ENCODE results near the gene PDE6C.
"Not testable (repeated sequence)": the region's sequence is repeated elsewhere in the genome, so short reads cannot be mapped to it uniquely, and the experiment has no call there.

Gene PDE6C

DNA sequence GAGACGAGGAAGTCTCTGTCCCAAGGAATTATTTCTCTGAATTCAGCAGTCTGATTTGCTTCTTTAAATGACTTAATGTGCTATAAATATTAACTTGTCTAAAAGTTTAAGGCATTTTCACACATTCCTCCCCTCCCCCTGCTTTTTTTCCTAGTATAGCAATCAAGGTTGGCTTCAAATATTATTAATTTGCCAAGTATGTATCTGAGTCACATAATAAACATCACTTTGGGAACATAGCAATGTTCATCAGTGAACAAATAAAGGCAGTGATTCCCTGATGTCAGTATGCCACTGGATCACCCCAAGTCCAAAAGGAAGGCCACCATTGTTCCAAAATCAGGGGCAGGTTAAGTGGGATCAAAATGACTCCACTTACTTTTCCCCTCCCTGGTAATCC lies 40.5 kb downstream of the PDE6C start:
- peak; percentile 56 for DNase-seq

DNA sequence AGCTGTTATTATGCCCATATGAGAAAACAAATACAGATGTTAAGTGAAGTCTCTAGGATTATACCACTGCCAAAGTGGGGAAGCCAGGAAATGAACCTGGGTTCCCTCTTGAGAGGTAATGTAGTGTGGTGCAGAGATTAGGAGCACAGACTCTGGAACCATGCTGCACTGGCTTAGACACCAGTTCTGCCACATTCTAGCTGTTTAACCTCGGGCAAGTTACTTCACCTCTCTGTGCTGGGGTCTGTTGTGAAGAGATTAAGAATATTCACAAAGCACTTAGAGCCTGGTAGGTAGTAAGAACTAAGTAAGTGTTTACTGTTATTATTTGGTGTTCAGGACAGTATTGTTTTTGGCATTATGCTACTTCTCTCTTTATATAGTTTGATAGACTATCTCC lies 41.9 kb downstream of the PDE6C start:
- no peak for DNase-seq

DNA sequence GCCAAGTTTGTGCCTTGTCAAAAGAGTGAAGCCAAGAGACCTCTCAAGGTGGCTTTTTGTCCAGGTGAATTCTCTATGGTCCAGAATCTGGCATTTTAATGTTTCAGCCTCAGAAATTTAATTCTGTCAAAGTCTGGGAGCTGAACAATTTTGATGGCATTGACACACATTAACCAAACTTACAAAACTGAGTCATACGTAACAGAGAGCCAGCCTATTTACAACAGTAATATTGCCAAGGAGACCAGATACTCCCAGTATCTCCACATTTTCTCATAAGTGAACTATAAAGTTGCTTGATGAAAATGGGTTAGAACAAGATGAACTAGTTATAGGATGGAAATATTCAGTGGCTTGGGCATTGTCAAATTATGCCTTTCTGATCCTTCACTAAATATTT lies 43.8 kb downstream of the PDE6C start:
- DNase-seq: peak; percentile 28

DNA sequence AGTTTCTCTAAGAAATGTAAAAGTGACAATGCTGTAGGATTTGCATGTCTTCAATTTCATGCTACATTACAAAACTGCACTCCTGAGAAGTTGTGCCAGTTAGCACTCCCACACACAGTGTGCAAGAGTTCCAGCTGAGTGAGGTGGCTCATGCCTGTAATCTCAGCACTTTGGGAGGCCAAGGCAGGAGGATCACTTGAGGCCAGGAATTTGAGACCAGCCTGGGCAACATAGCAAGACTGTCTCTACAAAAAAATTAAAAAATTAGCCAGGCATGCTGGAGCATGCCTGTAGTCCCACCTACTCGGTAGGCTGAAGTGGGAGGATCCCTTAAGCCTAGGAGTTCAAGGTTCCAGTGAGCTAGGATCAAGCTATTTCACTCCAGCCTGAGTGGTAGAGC lies 45.4 kb downstream of the PDE6C start:
- no peak for DNase-seq

DNA sequence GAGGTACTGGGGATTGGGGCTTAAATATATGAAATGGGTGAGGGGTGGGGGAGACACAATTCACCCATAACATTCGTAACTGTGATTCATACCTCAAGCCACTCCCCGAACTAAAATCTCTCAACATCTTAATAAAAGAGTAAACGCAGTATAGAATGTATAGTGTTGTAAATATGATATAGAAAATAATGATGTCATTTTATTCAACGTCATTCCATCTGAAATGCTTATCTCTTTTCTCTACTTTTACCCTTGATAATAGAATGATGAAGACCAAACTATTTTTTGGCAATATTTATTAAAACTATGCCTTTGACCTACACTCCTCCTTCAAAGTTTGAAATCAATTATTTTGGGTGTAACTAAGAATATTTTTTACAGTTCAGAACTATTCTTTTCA lies 53.7 kb downstream of the PDE6C start:
- no peak for DNase-seq

DNA sequence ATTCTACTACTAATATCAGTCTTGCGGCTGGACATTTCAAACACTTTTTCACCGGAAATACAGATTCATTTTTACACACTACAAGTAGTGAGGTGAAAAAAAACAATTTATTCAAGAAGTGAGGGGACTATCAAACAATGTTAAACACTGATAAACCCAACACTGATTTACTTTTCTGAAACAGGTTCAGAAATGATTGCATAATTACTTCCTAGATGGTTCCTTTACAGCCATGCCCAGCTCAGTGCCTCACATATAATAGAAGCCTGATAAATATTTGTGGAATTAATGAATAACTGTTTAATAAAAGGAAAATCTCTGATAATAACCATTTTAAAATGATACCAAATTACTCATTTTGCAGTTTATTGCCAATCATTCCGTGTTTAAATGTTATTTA lies 55.5 kb downstream of the PDE6C start:
- no peak for DNase-seq

DNA sequence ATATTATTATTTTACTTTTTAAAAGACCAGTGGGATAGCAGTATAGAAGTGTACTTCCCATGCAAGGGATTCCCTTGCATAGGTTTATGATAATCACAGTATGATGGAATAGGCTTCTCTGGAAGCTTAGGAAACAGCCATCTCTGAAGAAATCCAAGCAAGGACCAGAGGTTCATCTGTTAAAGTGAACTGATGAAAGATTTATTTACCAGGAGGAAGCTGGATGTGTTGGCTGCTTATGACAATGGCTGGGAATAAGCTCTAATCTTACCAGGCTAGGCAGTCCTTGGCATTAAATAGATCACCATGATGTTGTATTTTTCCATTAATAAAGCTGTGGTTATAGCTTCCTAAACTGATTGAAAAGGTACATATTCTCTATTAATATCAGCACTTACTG lies 58.0 kb downstream of the PDE6C start:
- DNase-seq: no peak

DNA sequence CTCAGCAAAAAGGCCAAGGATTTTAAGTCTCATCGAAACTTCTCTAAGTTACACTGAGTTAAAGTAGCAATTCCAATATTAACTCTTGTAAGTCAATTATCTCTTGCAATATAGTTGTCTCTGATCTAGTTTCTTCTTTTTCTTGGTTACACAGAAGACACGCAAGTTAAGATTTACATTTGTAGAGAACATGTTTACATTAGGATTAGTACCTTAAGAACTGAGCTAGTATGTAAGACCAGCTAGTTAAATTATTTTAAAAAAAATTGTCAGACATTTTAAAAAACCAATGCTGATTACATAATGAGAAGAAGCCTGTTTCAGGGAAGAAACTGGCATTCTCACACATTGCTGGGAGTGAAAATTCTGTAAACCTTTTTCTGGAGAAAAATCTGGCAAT lies 58.7 kb downstream of the PDE6C start:
- no peak for DNase-seq

DNA sequence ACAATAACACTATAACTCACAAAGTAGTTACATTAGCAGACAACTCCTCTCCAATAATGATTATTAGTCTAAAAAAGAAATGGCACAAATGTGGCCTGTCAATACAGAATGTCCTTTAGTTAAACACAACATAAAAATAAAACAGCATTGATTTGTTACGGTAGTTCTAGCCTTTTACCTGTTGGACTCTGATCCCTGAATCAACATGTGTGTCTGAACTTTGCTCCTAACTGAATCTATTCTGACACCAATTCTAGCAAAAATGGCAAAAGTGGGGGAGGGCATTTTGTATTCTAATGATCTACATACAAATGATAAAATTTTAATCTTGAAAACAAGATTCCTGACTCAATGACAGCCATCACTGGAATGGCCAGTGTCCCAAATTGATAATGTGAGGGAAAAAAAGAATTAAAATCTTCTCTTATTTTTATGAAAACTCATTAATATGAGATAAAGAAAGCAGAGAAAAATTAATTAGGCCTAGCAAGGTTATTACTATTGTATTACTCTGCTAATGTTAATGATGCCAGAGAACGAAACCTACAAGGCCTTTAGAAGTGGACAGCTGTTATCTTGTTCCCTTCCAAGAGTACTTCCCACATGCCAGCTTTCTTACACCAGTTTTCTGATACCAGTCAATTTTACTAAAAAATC lies 59.8 kb downstream of the PDE6C start:
- no peak for DNase-seq

DNA sequence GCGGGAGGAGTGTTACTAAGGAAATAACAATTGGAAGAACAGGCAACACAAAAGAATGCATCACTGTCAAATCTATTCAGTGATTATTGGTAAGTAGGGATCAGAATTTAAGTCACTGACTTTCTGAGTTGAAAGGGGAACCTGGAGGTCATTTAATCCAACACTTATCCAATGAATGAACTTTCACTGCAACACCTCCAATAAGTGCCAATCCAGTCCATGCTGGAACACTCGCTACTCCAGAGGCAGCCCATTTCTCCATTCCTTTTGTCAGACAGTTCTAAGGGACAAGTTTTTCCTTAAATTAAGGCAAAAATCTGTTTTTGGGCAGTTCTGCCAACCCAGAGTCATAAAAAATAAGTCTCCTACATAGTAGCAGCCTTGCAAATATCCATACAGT lies 60.6 kb downstream of the PDE6C start:
- DNase-seq: no peak

DNA sequence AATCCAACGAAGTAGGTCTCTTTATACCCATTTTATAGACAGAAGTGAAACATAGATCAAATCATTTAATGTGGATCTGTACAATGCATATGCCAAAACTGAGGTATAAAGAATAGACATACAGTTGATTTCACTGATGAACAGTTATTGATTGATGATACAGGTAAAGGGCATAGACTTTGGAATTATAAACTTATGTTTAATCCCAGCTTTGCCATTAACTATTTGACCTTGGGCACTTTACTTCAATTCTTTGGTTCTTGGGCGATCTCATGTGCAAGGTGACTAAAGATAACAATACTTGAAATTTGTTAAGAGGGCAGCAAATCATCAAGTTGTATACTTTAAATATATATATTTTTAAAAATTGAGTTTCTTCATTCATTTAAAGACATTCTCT lies 61.5 kb downstream of the PDE6C start:
- DNase-seq: no peak

DNA sequence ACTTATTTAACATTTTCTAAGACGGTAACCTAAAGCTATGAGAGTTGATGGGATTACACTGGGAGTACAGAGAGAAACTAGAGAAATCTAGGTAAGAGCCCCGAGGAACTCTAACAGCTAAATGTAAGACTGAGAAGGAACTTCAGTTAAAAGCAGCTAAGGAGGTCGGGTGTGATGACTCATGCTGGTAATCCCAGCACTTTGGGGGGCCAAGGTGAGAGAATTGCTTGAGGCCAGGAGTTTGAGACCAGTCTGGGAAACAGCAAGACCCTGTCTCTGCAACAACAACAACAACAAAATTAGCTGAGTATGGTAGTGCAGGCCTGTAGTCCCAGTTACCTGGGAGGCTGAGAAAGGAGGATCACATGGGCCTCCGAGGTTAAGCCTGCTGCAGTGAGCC lies 66.0 kb downstream of the PDE6C start:
- DNase-seq: no peak

DNA sequence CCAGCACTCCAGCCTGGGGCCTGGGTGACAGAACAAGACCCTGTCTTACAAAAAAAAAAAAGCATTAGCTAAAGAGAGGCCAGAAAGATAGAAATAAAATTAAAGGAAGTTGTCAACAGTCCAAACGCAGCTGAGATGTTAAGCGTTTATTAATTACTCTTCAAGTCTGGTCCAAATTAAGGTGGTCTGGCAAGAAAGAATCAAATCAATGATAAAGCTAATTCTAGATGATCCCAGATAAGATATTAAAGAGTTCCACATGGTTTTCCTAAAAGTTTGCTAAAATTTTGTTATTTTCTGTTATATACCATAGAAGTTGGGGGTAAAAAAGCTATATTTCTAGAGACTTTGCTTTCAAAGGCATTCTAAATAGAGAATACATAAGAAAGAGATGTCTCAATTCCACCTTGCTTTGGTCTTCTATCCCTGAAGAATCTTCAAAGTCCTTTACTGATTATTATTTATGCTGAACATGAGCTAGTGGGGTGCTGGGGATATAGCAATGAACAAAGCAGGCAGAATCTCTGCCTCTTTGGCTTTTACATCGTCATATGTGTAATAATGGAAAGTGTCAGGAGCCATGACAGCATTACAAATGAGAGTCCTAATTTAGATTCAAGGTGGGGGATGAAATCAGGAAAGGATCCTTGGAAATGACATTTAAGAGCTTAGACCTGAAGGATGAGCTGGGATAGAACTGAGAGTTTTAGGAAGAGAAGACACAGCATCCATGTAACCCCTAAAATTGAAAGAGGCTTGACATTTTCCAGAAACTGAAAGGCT lies 66.7 kb downstream of the PDE6C start:
- DNase-seq: no peak

DNA sequence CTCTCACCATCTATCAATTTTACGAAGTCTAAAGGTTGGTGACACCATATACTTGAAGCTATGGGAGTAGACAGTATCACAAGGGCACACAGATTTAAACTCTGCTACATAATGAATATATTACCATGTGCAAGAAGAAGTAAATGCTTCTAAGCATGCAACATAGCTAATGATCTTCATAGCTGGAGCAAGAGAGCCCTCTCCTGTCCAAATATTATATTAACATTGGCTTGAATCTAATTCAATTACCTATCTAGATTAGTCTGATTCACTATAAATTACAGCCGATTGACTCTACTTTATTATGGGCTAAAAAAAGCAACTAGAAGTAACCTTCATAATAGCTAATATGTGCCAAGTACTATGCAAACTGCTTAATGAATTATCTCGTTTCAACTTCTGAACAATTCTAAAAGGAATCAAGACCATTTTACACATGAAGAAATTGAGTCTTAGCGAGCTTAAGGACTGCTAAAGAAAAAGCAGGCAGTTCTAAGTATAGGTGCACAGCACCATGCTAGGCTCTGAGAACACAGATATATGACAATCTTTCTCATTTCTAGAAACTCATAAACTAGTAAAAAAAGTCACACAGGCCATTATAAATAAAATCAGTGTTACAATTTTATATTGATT lies 68.2 kb downstream of the PDE6C start:
- peak; percentile 36 for DNase-seq

DNA sequence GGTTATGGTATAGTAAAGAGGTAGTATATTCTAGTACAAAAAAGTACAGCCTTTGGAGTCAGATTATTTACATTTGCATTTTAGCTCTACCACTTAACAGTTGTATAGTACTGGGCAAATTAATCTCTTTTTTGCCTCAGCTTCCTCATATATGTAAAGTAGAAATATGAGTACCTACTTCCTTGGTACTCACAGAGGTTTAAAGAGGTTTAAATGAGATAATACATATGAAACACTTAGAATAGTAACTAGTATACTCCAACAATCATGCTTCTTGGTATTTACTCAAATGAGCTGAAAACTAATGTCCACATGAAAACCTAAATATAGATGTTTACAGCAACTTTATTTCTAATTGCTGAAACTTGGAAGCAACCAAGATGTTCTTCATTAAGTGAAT lies 75.4 kb downstream of the PDE6C start:
- DNase-seq: no peak

DNA sequence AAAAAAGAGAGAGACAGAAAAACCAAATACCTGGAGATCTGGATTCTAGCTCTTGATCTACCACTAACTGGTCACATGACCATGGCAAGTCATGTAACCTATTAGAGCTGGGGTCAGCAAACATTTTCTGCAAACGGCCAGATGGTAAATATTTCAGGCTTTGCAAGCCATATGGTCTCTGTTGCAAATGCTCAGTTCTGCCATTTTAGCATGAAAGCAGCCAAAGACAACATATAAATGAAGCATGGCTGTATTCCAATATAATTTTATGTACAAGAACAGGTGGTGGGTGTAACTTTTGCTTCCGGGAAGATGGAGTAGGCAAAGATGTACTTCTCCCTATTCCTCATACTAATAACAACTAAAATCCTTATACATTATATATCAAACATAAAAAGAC lies 83.4 kb downstream of the PDE6C start:
- DNase-seq: no peak

DNA sequence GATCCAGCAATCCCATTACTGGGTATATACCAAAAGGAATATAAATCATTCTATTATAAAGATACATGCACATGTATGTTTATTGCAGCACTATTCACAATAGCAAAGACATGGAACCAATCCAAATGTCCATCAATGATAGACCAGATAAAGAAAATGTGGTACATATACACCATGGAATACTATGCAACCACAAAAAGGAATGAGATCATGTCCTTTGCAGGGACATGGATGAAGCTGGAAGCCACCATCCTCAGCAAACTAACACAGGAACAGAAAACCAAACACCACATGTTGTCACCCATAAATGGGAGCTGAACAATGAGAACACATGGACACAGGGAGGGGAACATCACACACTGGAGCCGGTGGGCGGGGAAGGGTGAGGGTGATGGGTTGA lies 84.2 kb downstream of the PDE6C start:
- DNase-seq: not testable (repeated sequence)

DNA sequence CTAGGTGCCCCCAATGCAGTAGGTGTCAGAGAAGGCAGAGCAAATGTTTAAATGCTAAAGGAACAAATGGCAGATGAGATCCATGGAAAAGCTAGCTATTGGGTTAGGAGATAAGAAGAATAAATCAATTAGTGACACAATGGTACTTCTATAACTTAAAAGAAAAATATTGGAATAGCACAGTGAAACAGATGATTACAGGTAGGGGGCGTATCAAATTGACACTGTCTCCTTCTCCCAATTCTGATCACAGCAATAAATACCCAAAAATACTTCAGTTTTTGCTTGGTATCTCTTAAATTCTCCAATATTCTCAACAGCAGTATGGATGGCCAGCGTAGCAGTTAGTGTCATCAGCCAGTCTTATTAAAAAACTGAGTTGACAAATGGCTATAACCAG lies 84.9 kb downstream of the PDE6C start:
- no peak for DNase-seq

DNA sequence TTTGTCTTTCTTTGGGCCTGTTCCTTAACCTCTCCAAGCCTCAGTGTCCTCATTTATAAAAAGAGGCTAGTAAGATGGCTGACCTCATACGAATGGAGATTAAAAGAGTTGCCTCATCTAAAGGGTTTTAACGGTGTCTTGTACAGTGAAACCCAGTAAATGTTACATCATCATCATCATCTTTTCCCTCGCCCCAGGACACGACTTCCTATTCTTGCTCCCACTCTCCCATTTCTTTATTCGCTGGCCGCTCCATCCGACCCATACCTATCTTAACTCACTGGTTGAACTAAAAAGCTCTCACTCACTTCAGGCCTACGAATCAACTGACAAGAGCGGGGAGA lies 89.5 kb downstream of the PDE6C start:
- DNase-seq: peak; percentile 15

DNA sequence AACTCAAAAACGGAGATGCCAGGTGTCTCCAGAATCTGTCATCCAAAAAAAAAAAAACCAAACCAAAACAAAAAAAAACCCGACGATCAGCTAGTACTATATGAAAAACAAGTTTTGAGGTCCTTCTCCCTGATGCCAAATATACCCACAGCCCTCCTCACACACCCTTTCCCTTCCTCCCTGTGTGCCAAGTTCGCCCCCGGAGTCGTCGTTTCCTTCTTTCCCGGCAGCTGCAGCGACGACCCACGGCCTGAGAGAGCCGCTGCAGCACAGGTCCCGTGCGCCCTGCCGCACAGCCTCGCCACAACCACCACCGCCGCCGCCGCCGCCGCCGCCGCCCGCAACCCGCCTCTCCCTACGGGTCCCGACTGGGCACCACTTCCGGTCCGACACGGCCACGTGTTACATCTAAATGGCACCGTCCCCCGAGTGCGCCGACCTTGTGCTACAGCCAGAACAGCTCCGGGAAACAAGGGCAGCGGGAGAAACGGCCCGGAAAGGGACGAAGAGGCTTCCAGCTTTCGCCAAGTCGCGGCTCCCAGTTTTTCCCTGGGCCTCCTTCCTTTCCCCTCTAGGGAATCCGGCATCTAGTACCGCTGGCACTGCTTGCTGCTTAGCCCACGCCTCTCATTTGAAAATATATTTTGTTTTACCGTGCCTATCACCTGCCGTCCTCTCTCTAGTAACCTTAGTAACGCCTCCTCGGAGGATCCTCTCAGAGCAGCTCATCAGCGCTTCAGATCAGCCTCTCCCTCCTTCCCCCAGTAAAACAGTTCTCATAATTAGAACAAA lies 90.1 kb downstream of the PDE6C start, which contains the start of gene FRA10AC1:
Gene FRA10AC1 (minus strand): TSS at position 383 of the 792 bp plus-strand sequence. CDS start 2,486 bp downstream, outside the sequence.
- DNase-seq: peak; percentile 74

DNA sequence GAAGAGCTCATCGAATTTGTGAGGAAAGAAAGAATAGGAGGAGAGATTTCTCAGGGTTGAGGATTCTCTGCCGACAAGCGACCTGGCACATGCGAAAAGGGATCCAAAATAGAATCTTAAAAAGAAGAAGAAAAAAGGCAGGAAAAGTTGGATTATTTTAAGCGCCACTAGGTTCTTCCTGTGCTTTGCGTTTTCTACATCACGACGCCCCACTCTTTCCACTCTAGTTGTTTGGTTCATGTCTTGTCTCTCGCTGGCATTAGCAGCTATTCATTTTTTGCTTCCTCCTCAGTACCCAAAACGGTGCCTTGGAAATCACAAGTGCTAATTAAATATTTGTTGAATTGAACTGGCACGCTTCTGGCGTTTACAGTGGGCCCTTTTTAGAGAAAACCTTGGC lies 90.7 kb downstream of the PDE6C start:
- no peak for DNase-seq

DNA sequence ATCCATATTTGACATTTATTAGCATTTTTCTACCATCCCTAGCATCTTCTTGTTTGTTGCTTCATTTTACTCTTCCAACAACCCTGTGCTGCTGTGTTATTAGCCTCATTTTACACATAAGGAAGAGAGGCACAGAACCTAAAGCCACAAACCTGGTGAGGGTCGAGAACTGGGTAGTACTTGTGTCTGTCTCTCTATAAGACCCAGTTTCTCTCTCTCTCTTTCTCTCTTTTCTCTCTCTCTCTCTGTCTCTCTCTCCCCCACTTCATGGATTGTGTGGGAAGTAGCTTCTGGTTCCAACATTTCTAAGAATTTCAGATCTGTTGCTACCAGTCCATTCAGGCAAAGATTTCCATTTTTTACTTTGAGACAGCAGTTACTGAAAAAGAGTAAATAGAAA lies 91.5 kb downstream of the PDE6C start:
- DNase-seq: no peak

DNA sequence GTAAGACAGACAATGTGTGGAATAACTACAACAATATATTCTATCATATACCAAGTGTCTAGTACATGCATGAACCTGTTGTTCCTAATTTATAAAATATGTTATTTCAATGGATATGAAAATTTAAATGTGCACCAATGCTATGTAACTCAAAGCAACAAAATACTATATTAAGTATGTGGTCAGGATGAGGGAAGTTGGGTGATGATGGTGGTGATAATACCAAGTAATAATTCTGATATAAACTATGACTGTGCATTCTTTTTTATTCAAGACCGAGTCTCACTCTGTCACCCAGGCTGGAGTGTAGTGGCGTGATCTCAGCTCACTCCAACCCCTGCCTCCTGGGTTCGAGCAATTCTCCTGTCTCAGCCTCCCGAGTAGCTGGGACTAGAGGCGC lies 92.1 kb downstream of the PDE6C start:
- DNase-seq: no peak

DNA sequence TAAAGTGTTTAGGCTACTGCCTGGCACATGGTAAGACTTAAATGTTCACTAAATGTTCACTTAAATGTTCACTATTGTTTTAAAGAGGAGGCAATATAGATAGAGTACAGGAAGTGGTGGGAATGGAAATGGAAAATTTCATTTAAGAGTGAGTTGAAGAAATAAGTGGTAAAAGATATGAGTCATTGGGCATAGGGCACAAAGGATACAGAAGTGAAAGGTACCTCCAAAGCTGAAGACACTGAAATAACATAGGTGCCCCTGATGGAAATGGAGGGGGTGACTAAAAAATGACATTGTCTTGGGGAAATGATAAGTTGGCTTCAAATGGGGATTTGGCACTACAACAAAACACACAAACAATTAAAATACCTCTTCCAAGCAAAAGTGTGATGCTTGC lies 95.3 kb downstream of the PDE6C start:
- DNase-seq: no peak

All from kidney glomerular epithelial cell (primary cell).